HUES6 (cell line): ENCODE measurements around the gene EMID1.

ENCODE experiments used
- H3K27ac ChIP-seq: 2 replicates; pipeline ENCODE4 v1.7.0; 2013; ENCODE audit warnings: low read depth, mild to moderate bottlenecking, low read length, inconsistent platforms
- H3K27me3 ChIP-seq: 2 replicates; pipeline ENCODE4 v1.6.1; 2013; ENCODE audit warnings: low read length; ENCODE audit not compliant: control insufficient read depth, insufficient read depth
- H3K36me3 ChIP-seq: 2 replicates; pipeline ENCODE4 v1.6.1; 2013; ENCODE audit warnings: low read length; ENCODE audit not compliant: control insufficient read depth, insufficient read depth
- H3K4me1 ChIP-seq: 2 replicates; pipeline ENCODE4 v1.6.1; 2013; ENCODE audit warnings: low read length; ENCODE audit not compliant: control insufficient read depth, insufficient read depth
- H3K4me3 ChIP-seq: 2 replicates; pipeline ENCODE4 v1.5.1; 2013; ENCODE audit warnings: low read depth, low read length
- H3K9ac ChIP-seq: one replicate; pipeline ENCODE4 v1.6.1; 2013; ENCODE audit warnings: mild to moderate bottlenecking, low read length
- H3K9me3 ChIP-seq: 2 replicates; pipeline ENCODE4 v1.6.1; 2013; ENCODE audit warnings: low read depth, low read length; ENCODE audit not compliant: control insufficient read depth, insufficient read depth

Gene EMID1

GRCh38 chr22:29204455-29205183 is 1.1 kb upstream of the EMID1 start:
- Histone ChIP-seq H3K36me3 (no peaks in the 10 kb centered on the region), H3K9me3 (no peaks in the 10 kb centered on the region), H3K9ac (no peak overlapping the region), H3K4me1 (peaks cover 28% of the 10 kb centered on the region; the same call in 1 of the 2 replicates), H3K27ac (no peak overlapping the region), H3K4me3 (no peak overlapping the region; the same call in 1 of the 2 replicates), H3K27me3 (no peaks in the 10 kb centered on the region)

GRCh38 chr22:29205252-29205593 is 473 bp upstream of the EMID1 start:
- Histone ChIP-seq H3K27ac (no peak overlapping the region), H3K9ac (peak overlapping the region; percentile 20), H3K4me3 (peak overlapping the region; percentile 60), H3K4me1 (peaks cover 32% of the 10 kb centered on the region; the same call in 1 of the 2 replicates), H3K27me3 (no peaks in the 10 kb centered on the region), H3K9me3 (no peaks in the 10 kb centered on the region), H3K36me3 (no peaks in the 10 kb centered on the region)

- Histone ChIP-seq H3K4me1 (peaks cover 32% of the 10 kb centered on the region; the same call in 1 of the 2 replicates), H3K4me3 (peak overlapping the region; percentile 84), H3K36me3 (no peaks in the 10 kb centered on the region), H3K9me3 (no peaks in the 10 kb centered on the region), H3K27ac (no peak overlapping the region), H3K27me3 (no peaks in the 10 kb centered on the region), H3K9ac (peak overlapping the region; percentile 46)
These were observed 911 bp downstream of the EMID1 start for GRCh38 chr22:29206372-29207242.

- Histone ChIP-seq H3K4me1 (peaks cover 31% of the 10 kb centered on the region; the same call in 1 of the 2 replicates), H3K4me3 (no peak overlapping the region), H3K36me3 (no peaks in the 10 kb centered on the region), H3K9ac (no peak overlapping the region), H3K27ac (no peak overlapping the region), H3K9me3 (no peaks in the 10 kb centered on the region), H3K27me3 (no peaks in the 10 kb centered on the region)
These were observed 1.5 kb downstream of the EMID1 start for GRCh38 chr22:29207243-29207550.

- Histone ChIP-seq H3K27me3 (no peaks in the 10 kb centered on the region), H3K4me3 (no peak overlapping the region), H3K27ac (no peak overlapping the region), H3K9ac (no peak overlapping the region), H3K4me1 (peaks cover 24% of the 10 kb centered on the region; the same call in 1 of the 2 replicates), H3K9me3 (no peaks in the 10 kb centered on the region), H3K36me3 (no peaks in the 10 kb centered on the region)
These were observed 2.1 kb downstream of the EMID1 start for GRCh38 chr22:29207562-29208501.

GRCh38 chr22:29208502-29208862 is 2.8 kb downstream of the EMID1 start:
- Histone ChIP-seq H3K4me1 (peaks cover 19% of the 10 kb centered on the region; the same call in 1 of the 2 replicates), H3K9me3 (no peaks in the 10 kb centered on the region), H3K4me3 (no peak overlapping the region), H3K36me3 (no peaks in the 10 kb centered on the region), H3K27me3 (no peaks in the 10 kb centered on the region), H3K9ac (no peak overlapping the region), H3K27ac (no peak overlapping the region)

- Histone ChIP-seq H3K4me1 (peaks cover 16% of the 10 kb centered on the region; the same call in 1 of the 2 replicates), H3K27me3 (no peaks in the 10 kb centered on the region), H3K27ac (no peak overlapping the region), H3K36me3 (no peaks in the 10 kb centered on the region), H3K9me3 (no peaks in the 10 kb centered on the region), H3K4me3 (no peak overlapping the region), H3K9ac (no peak overlapping the region)
These were observed 3.4 kb downstream of the EMID1 start for GRCh38 chr22:29208879-29209623.

GRCh38 chr22:29209624-29209929 is 3.9 kb downstream of the EMID1 start:
- Histone ChIP-seq H3K9ac (no peak overlapping the region), H3K9me3 (no peaks in the 10 kb centered on the region), H3K27me3 (no peaks in the 10 kb centered on the region), H3K27ac (no peak overlapping the region), H3K4me3 (no peak overlapping the region), H3K4me1 (peaks cover 13% of the 10 kb centered on the region; the same call in 1 of the 2 replicates), H3K36me3 (no peaks in the 10 kb centered on the region)

- Histone ChIP-seq H3K36me3 (no peaks in the 10 kb centered on the region), H3K27me3 (no peaks in the 10 kb centered on the region), H3K4me3 (no peak overlapping the region), H3K9ac (no peak overlapping the region), H3K4me1 (peaks cover 20% of the 10 kb centered on the region; the same call in 1 of the 2 replicates), H3K27ac (no peak overlapping the region), H3K9me3 (no peaks in the 10 kb centered on the region)
These were observed 5.4 kb downstream of the EMID1 start for GRCh38 chr22:29211066-29211465.

- Histone ChIP-seq H3K36me3 (no peaks in the 10 kb centered on the region), H3K4me1 (peaks cover 16% of the 10 kb centered on the region; the same call in 1 of the 2 replicates), H3K27me3 (no peaks in the 10 kb centered on the region), H3K9ac (no peak overlapping the region), H3K9me3 (no peaks in the 10 kb centered on the region), H3K27ac (no peak overlapping the region), H3K4me3 (no peak overlapping the region)
These were observed 5.8 kb downstream of the EMID1 start for GRCh38 chr22:29211466-29211865.
